ENCODE data around the gene LCLAT1.

Gene LCLAT1

DNA sequence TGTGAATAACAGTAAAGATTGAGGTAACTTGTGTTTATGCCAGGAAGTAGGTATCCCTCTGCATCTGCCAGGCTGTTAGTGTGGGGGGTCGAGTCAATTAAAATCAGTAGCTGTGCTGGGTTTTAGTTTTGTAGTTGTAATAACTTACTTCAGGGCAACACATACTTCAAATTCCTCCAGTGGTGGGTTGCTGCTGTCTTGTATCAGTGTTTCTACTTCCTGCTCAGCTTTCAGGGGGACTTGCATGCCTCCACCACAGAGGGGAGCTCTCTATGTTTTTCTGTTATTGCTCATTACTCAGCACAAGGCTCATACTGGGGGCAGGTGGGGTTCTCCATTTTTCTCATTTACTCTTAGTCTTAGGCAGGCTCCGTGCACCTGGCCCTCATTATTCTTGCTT is 223.4 kb downstream of the LCLAT1 start:
- DNase-seq (ENCODE audit: low read depth, low spot score): no peak

DNA sequence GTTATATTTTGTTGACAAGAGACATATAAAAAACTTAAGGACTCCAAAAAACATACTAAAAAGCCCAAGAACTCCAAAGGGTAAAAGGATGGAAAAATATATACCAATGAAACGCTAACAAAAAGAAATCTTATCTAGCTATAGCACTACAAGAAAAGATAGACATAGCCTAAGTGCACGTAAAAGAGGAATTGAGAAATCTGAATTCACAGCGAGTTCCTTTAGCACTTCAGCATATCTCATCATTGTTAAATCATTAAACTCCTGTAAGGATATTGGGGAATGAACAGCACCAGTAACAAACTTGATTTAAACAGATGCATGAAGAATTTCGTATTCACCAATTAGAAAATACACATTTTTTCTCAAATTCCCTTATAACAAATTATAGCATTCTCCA is 226.1 kb downstream of the LCLAT1 start:
- no peak for DNase-seq (ENCODE audit: low read depth, low spot score)

DNA sequence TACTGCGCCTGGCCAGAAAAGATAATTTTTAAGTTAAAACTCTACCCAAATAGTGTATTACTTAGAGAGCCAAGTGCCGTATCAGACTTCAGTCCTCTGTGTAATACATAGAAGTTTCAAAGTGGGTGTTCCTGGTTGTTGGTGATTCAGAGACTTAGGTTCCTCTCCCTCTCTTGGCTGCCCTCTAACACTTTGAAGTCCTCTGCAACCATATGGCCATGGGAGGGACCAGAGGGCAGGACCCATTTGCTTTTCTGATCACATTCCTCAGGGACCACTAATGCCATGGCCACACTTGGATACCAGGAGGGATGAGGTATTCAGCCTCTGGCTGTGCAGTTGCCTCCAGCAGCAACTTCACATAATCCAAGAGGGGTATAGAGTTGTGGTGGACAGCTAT is 228.7 kb downstream of the LCLAT1 start:
- DNase-seq (ENCODE audit: low read depth, low spot score): no peak

DNA sequence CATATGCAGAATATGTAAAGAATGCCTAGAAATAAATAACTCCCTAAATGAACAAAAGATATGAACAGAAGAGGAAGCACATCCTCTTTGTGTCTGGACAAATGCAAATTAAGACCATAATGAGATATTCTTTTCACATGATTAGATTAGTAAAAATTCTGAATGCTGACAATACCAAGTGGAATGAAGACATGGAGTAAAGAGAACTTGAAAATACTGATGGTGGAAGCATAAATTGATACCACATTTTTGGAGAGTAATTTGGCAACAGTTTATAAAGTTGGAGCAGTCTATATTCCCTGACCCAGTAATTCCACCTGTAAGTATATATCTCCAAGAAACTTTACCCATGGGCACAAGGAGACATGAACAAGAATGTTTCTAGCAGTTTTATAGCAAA is 230.2 kb downstream of the LCLAT1 start:
- DNase-seq (ENCODE audit: low read depth, low spot score): no peak

DNA sequence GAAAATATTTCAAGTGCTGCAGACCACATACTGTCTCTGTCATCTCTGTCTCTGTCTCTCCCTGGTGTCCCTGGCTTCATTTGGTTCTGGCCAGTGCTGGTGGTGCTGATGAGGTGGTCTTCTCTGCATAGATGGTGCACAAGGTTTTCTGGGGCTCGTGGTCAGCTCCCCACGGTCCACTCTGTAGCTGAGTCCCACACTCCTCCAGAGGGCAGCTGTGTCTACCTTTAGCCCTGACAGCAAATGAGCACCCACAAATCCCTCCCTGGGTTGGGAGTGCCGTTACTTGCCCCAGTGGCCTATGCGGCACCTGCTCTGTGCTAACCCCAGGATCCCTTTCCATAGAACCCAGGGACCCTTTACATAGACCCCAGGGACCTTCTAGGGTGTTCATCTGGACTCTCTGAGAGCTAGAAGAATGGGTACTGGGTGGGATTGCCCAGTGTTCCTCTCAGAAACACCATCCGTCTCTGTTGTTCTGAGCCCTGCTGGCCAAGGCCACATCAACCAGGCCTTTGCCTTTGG is 230.9 kb downstream of the LCLAT1 start:
- DNase-seq (ENCODE audit: low read depth, low spot score): no peak

DNA sequence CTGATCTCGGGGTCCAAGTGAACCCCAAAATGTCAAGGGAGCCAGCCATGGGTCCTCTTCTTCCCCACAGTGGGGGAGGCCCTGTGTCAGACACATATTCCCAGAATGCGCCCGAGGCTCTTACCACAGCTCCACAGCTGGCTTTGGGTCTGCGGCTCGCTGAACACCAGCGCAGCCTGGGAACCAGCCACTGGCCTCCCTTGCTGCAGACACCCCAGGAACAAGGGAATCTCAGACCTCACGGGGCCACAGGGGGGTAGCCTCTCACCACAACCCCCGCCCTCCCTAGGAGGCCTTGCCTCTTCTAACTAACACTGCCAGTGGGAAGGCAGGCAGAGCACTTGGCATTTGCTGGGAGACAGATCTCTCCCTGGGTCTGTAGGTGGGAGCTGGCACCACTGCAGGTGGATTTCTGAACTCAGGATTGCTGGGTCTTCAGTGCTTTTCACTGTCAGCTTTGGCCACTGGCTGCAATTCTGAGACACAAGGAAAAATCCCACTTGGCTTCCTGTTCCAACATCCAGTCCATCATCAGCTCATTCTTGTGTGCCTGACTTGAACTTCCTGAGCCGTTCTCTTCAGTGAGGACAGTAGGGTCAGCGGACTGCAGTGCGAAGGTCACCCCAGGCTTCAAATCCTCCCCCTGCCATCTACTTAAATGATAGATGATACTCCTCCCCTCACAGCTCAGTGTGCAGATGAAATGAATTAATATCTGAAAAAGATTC is 231.5 kb downstream of the LCLAT1 start:
- no peak for DNase-seq (ENCODE audit: low read depth, low spot score)

DNA sequence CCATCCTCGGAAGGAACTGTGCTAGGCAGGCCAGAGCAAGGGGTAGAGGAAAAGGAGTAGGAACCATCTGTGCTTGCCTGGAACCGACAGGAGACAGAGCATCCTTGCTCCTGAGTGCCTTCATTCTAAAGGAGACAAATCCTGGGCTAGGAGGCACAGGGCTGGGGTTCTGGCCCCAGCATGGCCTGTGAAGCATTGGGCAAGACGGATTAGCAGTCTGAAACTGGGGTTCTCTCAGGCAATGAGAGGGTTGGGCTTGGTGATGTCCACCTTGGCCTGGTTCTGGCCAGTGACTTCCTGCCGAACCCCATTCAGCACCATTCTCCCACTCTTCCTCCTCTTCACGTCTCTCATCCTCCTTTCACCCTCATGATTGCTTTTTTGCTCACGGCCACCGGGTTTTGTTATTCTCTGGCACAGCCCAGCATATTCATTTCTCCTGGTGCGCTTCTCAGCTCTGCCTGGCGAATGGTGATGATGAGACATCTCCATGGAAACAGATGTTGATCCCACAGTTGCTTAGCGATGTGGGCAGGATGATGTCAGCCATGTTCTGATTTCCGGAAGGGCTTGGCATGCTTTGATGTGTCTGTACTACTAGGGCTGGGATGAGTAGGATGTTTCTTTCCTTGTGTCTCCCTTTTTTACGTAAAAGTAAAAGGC is 232.5 kb downstream of the LCLAT1 start:
- DNase-seq (ENCODE audit: low read depth, low spot score): no peak

DNA sequence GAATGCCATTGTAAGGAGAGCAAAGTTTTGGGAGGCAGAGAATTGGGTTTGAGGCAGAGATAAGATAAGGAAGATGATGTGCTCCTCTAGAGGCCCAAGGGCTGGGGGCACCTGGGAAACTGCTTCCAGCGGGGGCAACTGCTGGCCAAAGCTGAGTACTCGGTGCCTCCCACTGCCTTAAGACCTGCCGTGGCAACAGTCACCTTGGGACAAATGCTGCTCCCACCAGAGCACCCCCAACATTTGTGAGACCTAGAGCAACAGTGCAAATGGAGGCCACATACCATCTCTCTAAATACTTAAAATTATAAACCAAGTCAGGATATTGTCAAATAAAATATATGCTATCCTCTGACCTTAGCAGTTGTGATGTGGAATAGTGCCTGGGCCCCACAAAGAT is 233.1 kb downstream of the LCLAT1 start:
- DNase-seq (ENCODE audit: low read depth, low spot score): no peak

DNA sequence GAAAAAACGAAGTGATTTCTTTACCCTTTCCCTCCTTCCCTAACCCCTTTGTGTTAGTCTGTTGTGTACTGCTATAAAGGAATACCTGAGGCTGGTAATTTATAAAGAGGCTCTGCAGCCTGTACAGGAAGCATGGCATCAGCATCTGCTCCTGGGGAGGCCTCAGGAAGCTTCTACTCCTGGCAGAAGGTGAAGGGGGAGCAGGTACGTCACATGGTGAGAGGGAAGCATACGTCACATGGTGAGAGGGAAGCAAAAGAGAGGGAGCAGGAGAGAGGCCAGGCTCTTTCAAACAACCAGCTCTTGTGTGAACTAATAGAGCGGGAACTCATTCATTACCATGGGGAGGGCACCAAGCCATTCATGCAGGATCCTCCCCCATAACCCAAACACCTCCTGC is 234.0 kb downstream of the LCLAT1 start:
- no peak for DNase-seq (ENCODE audit: low read depth, low spot score)

DNA sequence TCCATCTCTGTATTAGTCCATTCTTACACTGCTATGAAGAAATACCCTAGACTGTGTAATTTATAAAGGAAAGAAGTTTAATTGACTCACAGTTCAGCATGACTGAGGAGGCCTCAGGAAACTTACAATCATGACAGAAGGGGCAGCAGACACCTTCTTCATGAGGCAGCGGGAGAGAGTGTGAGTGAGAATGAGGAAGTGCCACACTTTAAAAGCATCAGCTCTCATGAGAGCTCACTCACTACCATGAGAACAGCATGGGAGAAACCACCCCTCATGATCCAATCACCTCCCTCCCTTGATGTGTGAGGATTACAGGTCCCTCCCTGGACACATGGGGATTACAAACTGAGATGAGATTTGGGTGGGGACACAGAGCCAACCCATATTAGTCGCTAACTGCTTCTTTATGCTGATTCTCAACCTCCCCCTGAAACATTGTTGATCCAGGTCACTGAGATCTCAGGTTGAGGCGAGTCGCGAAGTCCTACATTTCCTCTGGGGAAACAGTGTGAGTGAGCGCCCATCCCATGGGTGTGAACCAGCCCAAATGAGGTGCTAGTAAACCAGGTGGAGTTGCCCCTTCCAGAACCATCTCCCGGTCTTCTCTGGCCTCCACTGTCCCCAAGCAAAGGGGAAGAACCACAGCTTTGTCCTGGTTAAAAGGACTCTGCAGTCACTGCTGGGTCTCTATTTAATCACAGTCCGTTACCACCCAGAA is 236.3 kb downstream of the LCLAT1 start:
- DNase-seq (ENCODE audit: low read depth, low spot score): no peak

DNA sequence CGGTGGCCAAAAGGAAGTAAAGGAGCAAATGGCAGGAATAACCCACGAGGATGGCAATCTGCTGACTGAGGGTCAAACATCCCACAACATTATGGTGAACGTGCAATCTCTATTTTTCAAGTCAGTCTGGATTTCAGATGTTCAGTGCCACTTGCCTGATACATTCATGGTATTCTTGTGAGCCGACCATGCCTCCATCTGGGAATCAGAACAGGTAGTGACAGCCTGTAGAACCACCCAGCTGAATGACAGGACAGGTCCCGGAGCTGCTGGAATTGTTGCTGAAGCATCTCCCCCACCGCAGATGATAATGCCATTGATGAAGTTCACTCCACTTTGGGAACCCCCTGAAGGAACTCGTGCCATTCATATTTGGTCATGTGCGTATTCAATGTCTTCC is 237.0 kb downstream of the LCLAT1 start:
- DNase-seq (ENCODE audit: low read depth, low spot score): no peak

DNA sequence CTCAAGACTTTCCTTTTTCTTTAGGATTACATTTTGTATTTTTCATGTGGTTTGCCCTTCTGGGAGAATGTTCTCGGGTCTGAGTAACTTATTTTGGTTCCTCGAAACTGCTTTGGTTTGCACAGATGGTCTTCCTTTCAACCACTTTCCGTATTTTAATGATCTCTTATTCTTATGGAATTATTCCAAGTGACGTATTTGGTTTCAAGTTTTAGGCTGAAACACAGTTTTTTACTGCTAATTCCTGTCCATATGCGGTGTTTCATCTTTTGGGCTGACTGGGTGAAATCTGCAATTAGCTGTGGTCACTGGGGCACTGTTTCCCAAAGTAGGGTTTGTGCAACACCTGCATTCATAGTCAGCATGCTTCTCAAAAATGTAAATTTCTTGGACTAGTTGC is 237.5 kb downstream of the LCLAT1 start:
- no peak for DNase-seq (ENCODE audit: low read depth, low spot score)

DNA sequence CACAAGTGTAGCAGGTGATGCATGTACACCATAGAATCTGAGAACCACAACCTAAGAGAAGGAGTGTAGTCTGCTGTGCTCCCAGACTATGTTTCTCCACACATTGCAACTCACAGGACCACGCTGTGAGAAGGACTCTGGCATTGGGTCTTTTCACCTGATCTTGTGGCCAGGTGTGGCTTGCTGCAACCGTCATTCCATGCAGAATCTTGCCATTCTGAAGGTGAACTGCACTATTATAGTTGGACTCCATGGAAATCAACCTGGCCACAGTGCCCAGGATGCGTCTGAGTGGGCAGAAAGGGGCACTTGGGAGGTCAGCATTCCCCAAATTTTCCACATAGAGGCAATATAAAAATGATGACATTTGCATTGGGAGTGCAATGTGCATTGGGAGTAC is 237.9 kb downstream of the LCLAT1 start:
- DNase-seq (ENCODE audit: low read depth, low spot score): no peak

DNA sequence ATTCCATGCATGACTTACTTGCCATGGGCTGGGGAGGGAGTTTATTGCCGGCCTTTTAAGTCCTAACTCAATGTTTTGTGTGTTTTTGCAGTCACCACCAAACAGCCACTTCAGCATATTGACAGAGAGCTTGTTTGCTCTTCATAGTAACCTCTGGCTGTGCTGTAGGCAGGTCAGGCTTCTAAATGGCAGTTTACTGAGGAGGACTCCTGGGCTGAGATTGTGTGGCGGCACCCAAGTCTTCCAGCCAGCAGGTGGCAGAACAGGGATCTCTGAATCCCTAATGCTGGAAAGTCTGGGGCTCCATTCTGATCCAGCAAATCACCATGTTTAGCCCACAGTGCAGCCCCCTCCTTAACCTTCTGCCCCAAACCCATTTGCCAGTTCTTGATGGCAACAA is 239.0 kb downstream of the LCLAT1 start:
- no peak for DNase-seq (ENCODE audit: low read depth, low spot score)

DNA sequence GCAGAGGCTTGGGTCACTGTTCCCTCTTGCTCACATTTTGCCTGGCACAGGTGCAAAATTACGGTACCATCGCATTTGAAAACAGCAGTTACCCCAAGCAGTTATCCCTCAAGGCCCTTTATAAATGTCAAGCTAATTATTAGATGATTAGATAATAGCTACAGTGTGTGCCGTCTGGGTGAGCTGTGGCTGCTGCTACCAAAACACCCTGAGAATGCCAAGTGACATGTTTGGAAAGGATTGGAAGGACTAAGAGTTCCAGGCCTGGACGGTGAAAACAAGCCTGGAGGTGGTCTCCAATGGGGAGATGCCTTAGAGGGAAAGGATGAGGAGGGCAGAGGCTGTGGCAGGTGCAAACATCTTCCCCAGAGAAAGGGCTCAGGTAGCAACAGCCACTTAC is 239.6 kb downstream of the LCLAT1 start:
- DNase-seq (ENCODE audit: low read depth, low spot score): no peak

DNA sequence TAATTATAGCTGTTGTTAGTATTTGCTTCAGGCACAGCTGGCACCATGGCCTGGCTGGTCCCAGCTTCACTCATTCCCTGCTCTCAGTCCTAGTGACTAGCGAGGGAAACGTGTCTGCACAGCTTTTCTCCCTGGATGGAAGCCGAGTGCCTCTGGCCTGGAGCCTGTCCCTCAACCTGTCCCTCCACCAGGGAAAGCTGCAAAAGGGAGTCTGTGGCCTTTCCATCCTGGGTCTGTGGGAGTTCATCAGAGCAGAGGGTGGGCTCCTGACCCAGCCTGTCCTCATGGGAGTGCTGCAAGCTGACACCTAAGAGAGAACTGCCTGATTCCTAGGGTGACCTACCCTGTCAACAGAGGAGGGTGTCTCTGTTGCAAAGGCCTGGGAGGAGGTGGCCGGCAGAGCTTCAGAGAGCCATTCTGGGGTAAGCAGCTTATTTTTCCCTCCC is 241.9 kb downstream of the LCLAT1 start:
- no peak for DNase-seq (ENCODE audit: low read depth, low spot score)

DNA sequence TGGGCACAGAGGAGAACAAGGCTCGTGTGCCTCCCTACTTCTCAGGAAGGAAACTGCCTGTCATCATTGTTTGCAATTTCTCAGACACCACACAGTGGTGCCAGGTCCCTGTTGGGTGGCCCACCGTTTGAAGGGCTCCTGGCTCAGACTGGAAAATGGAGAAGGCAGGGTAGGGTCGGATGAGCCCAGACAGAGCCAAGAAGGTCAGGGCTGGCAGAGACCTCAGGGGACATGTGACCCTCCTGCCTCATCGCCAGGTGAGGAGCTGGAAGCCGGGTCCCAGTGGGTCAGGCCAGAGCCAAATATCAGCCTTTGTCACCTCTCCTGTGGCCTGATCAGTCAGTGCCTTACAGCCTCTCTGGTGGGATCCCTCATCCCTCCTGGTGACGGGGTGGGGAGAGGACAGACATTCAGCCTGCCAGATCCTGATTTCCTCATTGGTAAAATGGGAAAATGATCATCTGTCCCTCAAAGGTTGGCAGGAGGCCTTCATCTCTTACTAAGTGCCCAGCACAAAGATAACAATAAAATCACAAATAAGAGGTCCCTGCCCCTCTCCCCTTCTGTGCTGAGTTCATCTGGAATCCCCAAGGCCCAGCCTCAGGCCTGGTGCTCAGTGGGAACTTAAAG is 242.6 kb downstream of the LCLAT1 start:
- no peak for DNase-seq (ENCODE audit: low read depth, low spot score)

DNA sequence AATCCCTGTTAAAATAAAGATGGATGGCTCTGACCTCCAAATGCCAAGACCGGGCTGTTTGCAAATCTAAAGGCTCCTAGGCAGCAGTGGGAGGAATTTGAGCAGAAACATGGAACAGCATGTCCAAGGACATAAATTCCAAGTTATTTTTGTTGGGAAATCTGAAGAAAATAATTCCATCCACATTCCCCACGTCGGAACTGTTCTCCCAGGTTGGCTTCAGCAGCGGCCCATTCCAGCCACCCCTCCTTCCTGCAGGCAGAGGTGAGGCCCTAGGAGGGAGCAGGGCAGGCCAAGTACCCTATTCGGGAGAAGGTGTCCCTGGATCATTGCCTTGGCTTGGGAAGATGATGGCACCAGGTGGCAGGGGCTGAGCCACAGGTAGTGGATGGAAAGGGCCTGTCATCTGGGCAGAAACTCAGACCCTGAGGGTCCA is 243.1 kb downstream of the LCLAT1 start:
- no peak for DNase-seq (ENCODE audit: low read depth, low spot score)

DNA sequence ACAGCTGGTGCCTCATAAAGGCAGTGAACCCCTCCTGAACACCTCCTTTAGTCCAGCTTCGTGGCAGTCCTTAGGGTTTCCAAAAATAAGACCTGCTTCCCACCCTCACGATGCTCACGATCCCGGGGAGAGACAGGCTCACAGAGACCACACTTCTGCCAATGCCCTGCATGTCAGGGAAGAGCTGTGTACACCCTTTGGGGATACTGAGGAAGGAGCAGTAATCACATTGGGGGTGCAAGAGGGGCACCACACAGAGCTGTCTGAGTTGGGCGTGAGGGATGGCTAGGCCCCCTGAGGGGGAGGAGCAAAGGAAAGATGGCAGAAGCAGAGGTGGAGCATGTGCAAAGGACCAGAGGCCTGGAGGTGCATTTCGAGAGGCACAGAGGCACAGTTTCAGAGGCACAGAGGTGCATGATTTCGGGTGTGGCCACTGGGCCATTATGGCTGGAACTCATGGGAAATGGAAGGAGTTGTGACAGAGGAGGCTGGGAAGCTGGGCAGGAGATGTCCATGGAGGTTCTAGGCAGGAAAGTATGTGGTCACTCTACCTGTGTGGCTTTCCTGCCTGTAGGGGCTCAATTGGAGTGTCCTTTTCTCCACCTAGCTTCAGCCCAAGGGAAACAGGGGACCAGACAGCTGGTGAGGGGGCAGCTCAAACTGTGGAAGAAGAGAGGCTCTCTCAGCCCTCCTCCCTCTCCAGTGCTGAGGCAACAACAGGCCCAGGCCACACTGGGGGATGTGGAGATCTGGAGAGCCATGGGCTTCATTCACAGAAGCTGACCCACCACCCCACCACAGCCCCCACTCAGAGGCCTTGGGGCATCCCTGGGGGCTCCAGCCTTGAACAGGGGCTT is 244.3 kb downstream of the LCLAT1 start:
- no peak for DNase-seq (ENCODE audit: low read depth, low spot score)

DNA sequence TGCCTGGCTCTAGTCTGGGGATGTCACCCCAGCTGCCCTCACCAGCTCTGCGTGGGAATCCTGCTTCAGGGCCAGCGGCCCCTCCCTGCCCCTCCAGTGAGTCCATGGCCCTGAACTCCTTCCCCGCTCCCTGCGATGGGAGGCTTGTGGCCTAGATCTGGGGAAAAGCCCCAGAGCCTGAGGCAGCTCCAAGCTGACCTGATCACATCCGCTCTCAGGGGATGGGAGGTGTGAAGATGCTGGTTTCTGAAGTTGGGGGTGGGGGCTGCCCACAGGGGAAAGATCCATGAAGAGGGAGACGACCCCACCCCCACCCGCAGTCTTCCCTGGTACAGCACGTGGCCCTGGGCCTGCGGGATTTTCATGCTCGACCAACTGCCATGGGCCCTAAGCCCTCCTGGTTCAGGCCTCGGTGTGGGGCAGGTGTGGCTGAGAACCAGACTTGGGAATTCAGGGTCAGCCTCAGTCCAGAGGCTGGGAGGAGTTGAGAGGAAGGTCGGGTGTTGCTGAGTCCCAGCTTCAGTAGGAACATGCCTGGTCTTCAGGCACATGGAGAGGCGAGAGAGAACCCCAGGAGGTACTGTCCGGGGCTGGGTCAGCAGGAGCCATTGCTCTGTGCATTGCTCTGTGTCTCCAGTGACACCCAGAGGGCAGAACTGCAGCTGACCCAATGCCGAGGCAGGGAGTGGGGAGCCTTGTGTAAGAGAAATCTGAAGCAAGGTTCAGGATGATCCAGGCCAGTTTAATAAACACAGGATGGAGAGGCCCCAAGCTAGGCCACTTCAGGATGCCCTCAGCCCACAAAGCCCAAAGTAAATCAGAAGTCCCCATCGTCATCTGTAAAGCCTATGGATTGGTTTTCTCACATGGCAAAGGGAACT is 245.1 kb downstream of the LCLAT1 start:
- DNase-seq (ENCODE audit: low read depth, low spot score): no peak
